Natural killer cell treated with Interleukin-12 subunit alpha and Interleukin-12 subunit beta and Interleukin-15 and Interleukin-18, amount 100 ng/mL, for 72 hours (primary cell): ENCODE results near the gene ZNF287. TPM values are rescaled to one million over a fixed set of nuclear protein-coding genes. Genes with fewer than 3 reads are reported as not detected.

Experiments used
- ATAC-seq, 2 donors: fragments of 150-1000 bp; cut with Tn5 transposase in 1 of 2; sonication (Bioruptor Pico), chemical (Tn5 transposase) in 1 of 2; 2 replicates each; pipeline ENCODE4 v1.10.0; 2021
- DNase-seq: peaks from one replicate; pipeline ENCODE4 v3.0.0; 2022; ENCODE audit warnings: low spot score
- H3K27ac Mint-ChIP-seq, 2 donors: 1 replicate in 1 of 2; 2 replicates in 1 of 2; pipeline ENCODE4 v1.8.0; 2022; ENCODE audit warnings: mixed read lengths in 2 of 2, mild to moderate bottlenecking in 1 of 2, moderate library complexity in 1 of 2
- H3K27me3 Mint-ChIP-seq, 2 donors: 1 replicate in 1 of 2; 2 replicates in 1 of 2; pipeline ENCODE4 v1.8.0; 2022; ENCODE audit warnings: mixed read lengths in 2 of 2
- H3K36me3 Mint-ChIP-seq: one replicate; pipeline ENCODE4 v1.8.0; 2022; ENCODE audit warnings: mixed read lengths
- H3K4me1 Mint-ChIP-seq, 2 donors: 1 replicate in 1 of 2; 2 replicates in 1 of 2; pipeline ENCODE4 v1.8.0; 2022; ENCODE audit warnings: low read depth in 2 of 2, mixed read lengths in 2 of 2, mild to moderate bottlenecking in 1 of 2
- H3K4me3 Mint-ChIP-seq: one replicate; pipeline ENCODE4 v1.8.0; 2022; ENCODE audit warnings: mixed read lengths
- H3K9me3 Mint-ChIP-seq: 2 replicates; pipeline ENCODE4 v1.8.0; 2022; ENCODE audit warnings: mixed read lengths
- total RNA-seq, 2 donors: library from RNA; stranded (reverse); gene quantifications; one replicate each; pipeline ENCODE4 v1.2.3, GENCODE V29; 2022

Gene ZNF287
- total RNA-seq, 2 donors from 2014 or later, result 7.6 to 8.1 TPM

GRCh38 chr17:16506188-16506587, 62.8 kb downstream of the ZNF287 start:
- Mint-ChIP-seq H3K4me3 (no peak overlapping the region), H3K27ac (no peak overlapping the region), H3K4me1 (no peaks in the 10 kb centered on the region), H3K9me3 (no peaks in the 10 kb centered on the region), H3K36me3 (no peaks in the 10 kb centered on the region), H3K27me3 (peaks cover 0 to 16% of the 10 kb centered on the region in 2 donors)
- ATAC-seq (no peak), DNase-seq (no peak)

- no peak overlapping the region for H3K27ac Mint-ChIP-seq
- no peak overlapping the region for H3K4me3 Mint-ChIP-seq
- DNase-seq, result no peak
- H3K36me3 Mint-ChIP-seq, result no peaks in the 10 kb centered on the region
- no peaks in the 10 kb centered on the region for H3K4me1 Mint-ChIP-seq
- ATAC-seq, result no peak
- H3K9me3 Mint-ChIP-seq, result no peaks in the 10 kb centered on the region
- peaks cover 0 to 16% of the 10 kb centered on the region in 2 donors for H3K27me3 Mint-ChIP-seq
These were observed 64.0 kb downstream of the ZNF287 start for GRCh38 chr17:16504984-16505383.

Other genes with a start within 250 kb of the ZNF287 start
- gene CENPV, start 215.7 kb downstream of the ZNF287 start, total RNA-seq, result 10 to 100 TPM; 24.7 to 71.1 TPM
- gene UBB, start 188.1 kb downstream of the ZNF287 start, total RNA-seq, result 1,000 to 10,000 TPM; 1,085 to 1,889 TPM
- gene TRPV2, start 153.6 kb downstream of the ZNF287 start, total RNA-seq, result 100 to 1,000 TPM in 1 of 2 donors, 10 to 100 TPM in 1; 83.8 to 125 TPM
- gene LRRC75A, start 77.0 kb downstream of the ZNF287 start, total RNA-seq, result 1 to 10 TPM; 1.9 to 2.6 TPM
- gene ZNF624, start 84.6 kb upstream of the ZNF287 start, total RNA-seq, result 1 to 10 TPM; 4.2 TPM
- gene CCDC144A, start 121.0 kb upstream of the ZNF287 start, total RNA-seq, result 1 to 10 TPM; 1.5 to 6.1 TPM